Neural cell (in vitro differentiated cells): ENCODE data around the gene PCED1B.

Experiments used
- CTCF ChIP-seq: fragments of 450-650 bp; IDR thresholded peaks from 2 replicates; pipeline ENCODE4 v1.5.1; 2014; ENCODE audit warnings: antibody characterized with exemption, mild to moderate bottlenecking, moderate library complexity; ENCODE audit not compliant: poor library complexity, severe bottlenecking
- EP300 ChIP-seq: fragments of 450-650 bp; conservative IDR thresholded peaks from 2 replicates; pipeline ENCODE4 v1.6.1; 2014; ENCODE audit warnings: antibody characterized with exemption, mild to moderate bottlenecking, moderate library complexity; ENCODE audit not compliant: poor library complexity, severe bottlenecking
- EZH2 ChIP-seq: fragments of 200-600, 300-800 bp; shearing (Covaris generic), sonication (generic); IDR thresholded peaks from 2 replicates; pipeline ENCODE4 v1.6.1; 2014; ENCODE audit warnings: antibody characterized with exemption, low read length, borderline replicate concordance, mild to moderate bottlenecking; ENCODE audit not compliant: insufficient read depth, poor library complexity, severe bottlenecking
- POLR2AphosphoS5 ChIP-seq: IDR thresholded peaks from 2 replicates; pipeline ENCODE4 v1.6.1; 2012
- RAD21 ChIP-seq: fragments of 450-650 bp; conservative IDR thresholded peaks from 2 replicates; pipeline ENCODE4 v1.6.1; 2014; ENCODE audit warnings: antibody characterized with exemption, mild to moderate bottlenecking, moderate library complexity
- REST ChIP-seq: IDR thresholded peaks from 2 replicates; pipeline ENCODE4 v1.6.1; 2012; ENCODE audit warnings: borderline replicate concordance
- SMC3 ChIP-seq: fragments of 450-650 bp; conservative IDR thresholded peaks from 2 replicates; pipeline ENCODE4 v1.6.1; 2014; ENCODE audit warnings: antibody characterized with exemption, mild to moderate bottlenecking, moderate library complexity; ENCODE audit not compliant: poor library complexity
- TAF1 ChIP-seq: IDR thresholded peaks from 2 replicates; pipeline ENCODE4 v1.6.1; 2012; ENCODE audit warnings: low read depth

DNA sequence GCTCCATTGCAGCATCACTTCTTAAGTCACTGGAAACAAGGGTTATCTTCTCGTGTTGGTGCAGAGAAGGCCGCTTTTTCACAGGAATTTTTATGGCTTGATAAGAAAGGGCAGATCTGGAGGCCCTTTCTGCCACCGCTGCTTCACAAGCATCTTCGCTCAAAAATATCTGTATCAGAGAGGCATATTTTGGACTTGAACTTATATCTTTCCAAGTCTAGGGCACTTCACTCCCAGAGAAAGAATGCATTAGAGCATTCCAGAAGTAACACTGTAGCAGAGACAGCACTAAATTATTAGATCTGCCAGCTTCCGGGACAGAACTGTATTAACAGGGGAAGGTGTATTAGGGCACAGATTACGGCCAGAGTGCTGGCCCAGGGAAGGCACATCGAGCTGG is 152.0 kb downstream of the PCED1B start:
- TF ChIP-seq RAD21 (no peak), CTCF (no peak), REST (no peak), POLR2AphosphoS5 (no peak), EZH2 (no peak), SMC3 (no peak), EP300 (no peak), TAF1 (no peak)
